NOMO-1 treated with DMSO at 0.1 percent for 48 hours (cell line): ENCODE data around the gene CCDC88B.

Experiments used
- DNase-seq: peaks from one replicate; lab custom pipeline; 2025; ENCODE audit not compliant: unreplicated experiment; lab: John Stamatoyannopoulos, UW

The CCDC88B gene

GRCh38 chr11:64358907-64359711 is 19.1 kb downstream of the CCDC88B start, which contains the start of gene RPS6KA4:
RPS6KA4 (plus strand) TSS chr11:64359162; CDS start chr11:64359236, 74 bp downstream.
- peak; percentile 24 for DNase-seq

GRCh38 chr11:64359712-64360445 is 19.9 kb downstream of the CCDC88B start:
- peak; percentile 51 for DNase-seq

GRCh38 chr11:64360448-64360921 is 20.5 kb downstream of the CCDC88B start:
- peak; percentile 58 for DNase-seq

- DNase-seq, result no peak
Observed at GRCh38 chr11:64361659-64362058, 21.7 kb downstream of the CCDC88B start.

GRCh38 chr11:64362339-64362738 is 22.3 kb downstream of the CCDC88B start:
- no peak for DNase-seq

GRCh38 chr11:64364435-64364834 is 24.4 kb downstream of the CCDC88B start:
- no peak for DNase-seq

GRCh38 chr11:64364911-64365310 is 24.9 kb downstream of the CCDC88B start:
- no peak for DNase-seq

- no peak for DNase-seq
Observed at GRCh38 chr11:64366751-64367150, 26.7 kb downstream of the CCDC88B start.

- DNase-seq, result no peak
Observed at GRCh38 chr11:64367931-64368672, 28.1 kb downstream of the CCDC88B start.

GRCh38 chr11:64368673-64369074 is 28.7 kb downstream of the CCDC88B start:
- DNase-seq, result no peak

- DNase-seq, result no peak
Observed at GRCh38 chr11:64369440-64370421, 29.7 kb downstream of the CCDC88B start.

- DNase-seq, result no peak
Observed at GRCh38 chr11:64371201-64371600, 31.2 kb downstream of the CCDC88B start.

- DNase-seq, result no peak
Observed at GRCh38 chr11:64372021-64372420, 32.0 kb downstream of the CCDC88B start.

GRCh38 chr11:64372802-64373597 is 33.0 kb downstream of the CCDC88B start:
- DNase-seq, result peak; percentile 64

- peak; percentile 80 for DNase-seq
Observed at GRCh38 chr11:64373598-64373974, 33.6 kb downstream of the CCDC88B start.

GRCh38 chr11:64376071-64376470 is 36.1 kb downstream of the CCDC88B start:
- DNase-seq, result no peak

GRCh38 chr11:64378335-64378880 is 38.4 kb downstream of the CCDC88B start:
- DNase-seq, result no peak

- no peak for DNase-seq
Observed at GRCh38 chr11:64379160-64379559, 39.2 kb downstream of the CCDC88B start.
